GM21723 (cell line): ENCODE measurements around the gene PTRH1.

Source experiments
- ATAC-seq: cut with Tn5 transposase; IDR thresholded peaks from one replicate; pipeline ENCODE4 v1.9.1; 2021; ENCODE audit warnings: mild to moderate bottlenecking, moderate library complexity; ENCODE audit not compliant: unreplicated experiment

Gene PTRH1

GRCh38 chr9:127698386-127698785 is 17.1 kb downstream of the PTRH1 start:
- ATAC-seq: no peak

- no peak for ATAC-seq
These were observed 17.9 kb downstream of the PTRH1 start for GRCh38 chr9:127697575-127697974.

GRCh38 chr9:127694890-127695720 is 20.4 kb downstream of the PTRH1 start:
- no peak for ATAC-seq

GRCh38 chr9:127693697-127694096 is 21.8 kb downstream of the PTRH1 start:
- no peak for ATAC-seq

- ATAC-seq: no peak
These were observed 22.3 kb downstream of the PTRH1 start for GRCh38 chr9:127693143-127693542.

- ATAC-seq: no peak
These were observed 23.4 kb downstream of the PTRH1 start for GRCh38 chr9:127692071-127692470.

GRCh38 chr9:127690735-127691134 is 24.7 kb downstream of the PTRH1 start:
- no peak for ATAC-seq

- no peak for ATAC-seq
These were observed 26.0 kb downstream of the PTRH1 start for GRCh38 chr9:127689329-127690000.

- ATAC-seq: no peak
These were observed 28.7 kb downstream of the PTRH1 start for GRCh38 chr9:127686461-127687393.

- ATAC-seq: no peak
These were observed 30.9 kb downstream of the PTRH1 start for GRCh38 chr9:127684576-127684975.

GRCh38 chr9:127683723-127684122 is 31.7 kb downstream of the PTRH1 start:
- no peak for ATAC-seq

GRCh38 chr9:127682351-127683136 is 32.9 kb downstream of the PTRH1 start:
- no peak for ATAC-seq

GRCh38 chr9:127680846-127681245 is 34.6 kb downstream of the PTRH1 start:
- no peak for ATAC-seq

- no peak for ATAC-seq
These were observed 35.2 kb downstream of the PTRH1 start for GRCh38 chr9:127680226-127680625.

- no peak for ATAC-seq
These were observed 36.0 kb downstream of the PTRH1 start for GRCh38 chr9:127679506-127679905.

GRCh38 chr9:127676638-127677037 is 38.8 kb downstream of the PTRH1 start:
- no peak for ATAC-seq

- ATAC-seq: no peak
These were observed 42.2 kb downstream of the PTRH1 start for GRCh38 chr9:127673234-127673633.

GRCh38 chr9:127667906-127668305 is 47.6 kb downstream of the PTRH1 start:
- ATAC-seq: no peak

GRCh38 chr9:127667127-127667844 is 48.2 kb downstream of the PTRH1 start:
- no peak for ATAC-seq
